DND-41 (cell line): ENCODE data around the gene SYT1.

ENCODE experiments used
- CTCF ChIP-seq: IDR thresholded peaks from 2 replicates; pipeline ENCODE4 v1.5.1; 2012; ENCODE audit warnings: borderline replicate concordance, low read length, moderate library complexity, mild to moderate bottlenecking; ENCODE audit not compliant: poor library complexity, severe bottlenecking; ENCODE audit errors: extremely low read depth
- EZH2 ChIP-seq: IDR thresholded peaks from 3 replicates; pipeline ENCODE4 v1.6.1; 2012; ENCODE audit warnings: borderline replicate concordance, low read depth, mild to moderate bottlenecking, moderate library complexity, low read length, inconsistent platforms; ENCODE audit not compliant: severe bottlenecking

GRCh38 chr12:79001404-79001803 is 136.8 kb downstream of the SYT1 start:
- TF ChIP-seq CTCF (no peak), EZH2 (no peak)
